Stimulated activated naive CD8-positive, alpha-beta T cell treated with anti-CD3 and anti-CD28 coated beads, Interleukin-15, Interleukin-2, amounts not matched to agents 100 ng/mL and 50 ng/mL, for 24 hours (primary cell): ENCODE results near the gene MED10.

Experiments
- H3K27ac Mint-ChIP-seq: one replicate; pipeline ENCODE4 v1.8.0; 2021; ENCODE audit warnings: mild to moderate bottlenecking, mixed read lengths
- H3K27me3 Mint-ChIP-seq: one replicate; pipeline ENCODE4 v1.8.0; 2021; ENCODE audit warnings: mixed read lengths
- H3K36me3 Mint-ChIP-seq: one replicate; pipeline ENCODE4 v1.8.0; 2021; ENCODE audit warnings: low read depth, mixed read lengths
- H3K4me1 Mint-ChIP-seq: one replicate; pipeline ENCODE4 v1.8.0; 2021; ENCODE audit warnings: low read depth, mixed read lengths
- H3K4me3 Mint-ChIP-seq: one replicate; pipeline ENCODE4 v1.8.0; 2021; ENCODE audit warnings: mild to moderate bottlenecking, mixed read lengths
- H3K9me3 Mint-ChIP-seq: one replicate; pipeline ENCODE4 v1.8.0; 2021; ENCODE audit warnings: mixed read lengths

Gene MED10

DNA sequence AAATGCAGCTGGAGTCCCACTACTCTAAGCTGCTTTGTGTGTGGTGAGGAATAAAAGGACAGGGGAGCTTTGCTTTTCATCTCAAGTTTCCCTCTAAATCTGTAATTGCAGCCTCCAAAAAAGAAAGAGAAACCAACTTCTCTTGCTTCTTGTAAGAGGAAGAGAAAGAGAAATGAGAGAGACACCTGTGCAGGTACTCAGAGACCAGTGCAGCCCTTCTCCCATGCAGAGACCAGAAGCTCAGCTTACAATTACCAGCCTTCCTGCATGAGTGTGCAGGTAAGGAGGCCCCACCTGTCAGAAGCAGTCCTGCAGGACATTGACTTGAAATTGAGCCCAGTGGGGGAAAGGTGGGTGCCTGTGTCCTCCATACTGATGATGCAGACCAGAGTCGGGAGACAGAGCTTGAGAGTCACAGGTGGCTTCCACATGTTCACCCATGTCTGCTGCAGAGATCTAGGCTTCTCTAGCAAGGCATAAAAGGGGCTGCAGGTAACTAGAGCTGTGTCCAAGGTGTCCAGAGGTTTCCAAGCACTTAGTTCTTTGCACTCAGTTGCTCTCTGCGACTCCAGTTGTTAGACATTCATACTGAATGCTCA, 15.3 kb upstream of the MED10 start:
- Mint-ChIP-seq H3K27ac (no peak overlapping the region), H3K9me3 (no peaks in the 10 kb centered on the region)

DNA sequence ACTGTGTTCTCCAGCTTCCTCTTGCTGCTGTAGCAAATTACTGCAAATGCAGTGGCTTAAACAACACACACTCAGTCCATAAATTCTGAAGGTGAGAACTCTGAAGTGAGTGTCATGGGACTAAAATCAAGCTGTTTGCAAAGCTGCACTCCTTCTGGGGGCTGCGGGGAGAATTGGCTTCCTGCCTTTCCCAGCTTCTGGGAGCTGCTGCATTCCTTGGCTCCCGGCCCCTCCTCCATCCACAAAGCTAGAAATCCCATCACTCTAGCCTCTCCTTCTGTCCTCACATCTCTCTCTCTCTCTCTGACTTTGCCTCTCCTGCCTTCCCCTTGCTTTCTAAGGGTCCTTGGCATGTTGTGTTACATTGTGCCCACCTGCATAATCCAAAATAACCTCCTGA, 14.2 kb upstream of the MED10 start:
- Mint-ChIP-seq H3K4me3 (no peak overlapping the region), H3K9me3 (no peaks in the 10 kb centered on the region), H3K4me1 (no peaks in the 10 kb centered on the region), H3K27ac (no peak overlapping the region), H3K36me3 (no peaks in the 10 kb centered on the region), H3K27me3 (peaks cover 44% of the 10 kb centered on the region)

More for the DNA sequence above, 15.3 kb upstream of the MED10 start:
- no peak overlapping the region for H3K4me3 Mint-ChIP-seq
- no peaks in the 10 kb centered on the region for H3K36me3 Mint-ChIP-seq
- H3K27me3 Mint-ChIP-seq, result peaks cover 43% of the 10 kb centered on the region
- H3K4me1 Mint-ChIP-seq, result no peaks in the 10 kb centered on the region

DNA sequence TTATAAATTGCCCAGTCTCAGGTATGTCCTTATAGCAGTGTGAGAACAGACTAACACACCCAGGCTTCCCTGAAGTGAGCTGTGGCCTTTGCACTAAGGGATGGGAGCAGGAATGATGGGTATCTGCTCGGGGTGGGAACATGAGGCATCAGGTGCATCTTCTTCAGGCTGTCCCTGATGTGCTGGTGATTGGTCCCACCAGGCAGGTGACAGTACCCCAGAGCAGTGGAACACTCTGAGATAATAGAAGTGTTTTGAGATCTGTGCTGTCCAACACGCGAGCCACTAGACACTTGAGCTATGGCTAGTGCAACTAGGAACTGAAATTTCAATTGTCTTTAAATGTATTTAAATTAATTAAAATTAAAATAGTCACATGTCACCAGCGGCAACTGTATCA, 12.8 kb upstream of the MED10 start:
- Mint-ChIP-seq H3K9me3 (no peaks in the 10 kb centered on the region), H3K27ac (no peak overlapping the region), H3K4me1 (no peaks in the 10 kb centered on the region), H3K4me3 (no peak overlapping the region), H3K27me3 (peaks cover 49% of the 10 kb centered on the region), H3K36me3 (no peaks in the 10 kb centered on the region)

GRCh38 chr5:6389946-6390530, 11.7 kb upstream of the MED10 start:
- H3K36me3 Mint-ChIP-seq, result no peaks in the 10 kb centered on the region
- no peaks in the 10 kb centered on the region for H3K4me1 Mint-ChIP-seq
- H3K9me3 Mint-ChIP-seq, result no peaks in the 10 kb centered on the region
- H3K27ac Mint-ChIP-seq, result no peak overlapping the region
- H3K27me3 Mint-ChIP-seq, result peaks cover 52% of the 10 kb centered on the region
- no peak overlapping the region for H3K4me3 Mint-ChIP-seq

- H3K27ac Mint-ChIP-seq, result no peak overlapping the region
- no peak overlapping the region for H3K4me3 Mint-ChIP-seq
- peaks cover 52% of the 10 kb centered on the region for H3K27me3 Mint-ChIP-seq
- H3K4me1 Mint-ChIP-seq, result no peaks in the 10 kb centered on the region
- H3K36me3 Mint-ChIP-seq, result no peaks in the 10 kb centered on the region
- H3K9me3 Mint-ChIP-seq, result no peaks in the 10 kb centered on the region
Measured at GRCh38 chr5:6389397-6389796, 11.1 kb upstream of the MED10 start.

DNA sequence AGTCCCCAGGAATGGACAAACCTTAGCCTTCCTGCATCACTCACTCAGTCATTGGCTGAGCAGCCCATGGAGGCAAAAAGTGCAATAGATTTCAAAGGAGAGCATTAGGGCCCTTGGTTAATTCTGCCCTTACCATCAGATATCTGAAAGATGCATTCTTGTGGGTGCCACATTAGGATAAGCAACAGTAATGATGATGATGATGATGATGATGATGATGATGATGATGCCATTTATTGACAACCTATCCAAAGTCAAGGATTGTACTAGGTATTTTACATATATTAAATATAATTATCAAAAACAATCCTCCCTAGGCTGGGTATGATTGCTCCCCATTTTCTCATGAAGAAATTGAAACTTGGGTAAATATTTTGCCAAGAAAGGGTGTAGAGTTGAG, 9.6 kb upstream of the MED10 start:
- Mint-ChIP-seq H3K36me3 (no peaks in the 10 kb centered on the region), H3K27me3 (peaks cover 49% of the 10 kb centered on the region), H3K4me1 (no peaks in the 10 kb centered on the region), H3K4me3 (no peak overlapping the region), H3K27ac (no peak overlapping the region), H3K9me3 (no peaks in the 10 kb centered on the region)

GRCh38 chr5:6386271-6386670, 7.9 kb upstream of the MED10 start:
- Mint-ChIP-seq H3K36me3 (no peaks in the 10 kb centered on the region), H3K27ac (no peak overlapping the region), H3K27me3 (peaks cover 37% of the 10 kb centered on the region), H3K9me3 (no peaks in the 10 kb centered on the region), H3K4me3 (no peak overlapping the region), H3K4me1 (no peaks in the 10 kb centered on the region)

GRCh38 chr5:6384856-6385255, 6.5 kb upstream of the MED10 start:
- Mint-ChIP-seq H3K4me3 (no peak overlapping the region), H3K36me3 (no peaks in the 10 kb centered on the region), H3K27ac (no peak overlapping the region), H3K27me3 (peaks cover 24% of the 10 kb centered on the region), H3K9me3 (no peaks in the 10 kb centered on the region), H3K4me1 (no peaks in the 10 kb centered on the region)

DNA sequence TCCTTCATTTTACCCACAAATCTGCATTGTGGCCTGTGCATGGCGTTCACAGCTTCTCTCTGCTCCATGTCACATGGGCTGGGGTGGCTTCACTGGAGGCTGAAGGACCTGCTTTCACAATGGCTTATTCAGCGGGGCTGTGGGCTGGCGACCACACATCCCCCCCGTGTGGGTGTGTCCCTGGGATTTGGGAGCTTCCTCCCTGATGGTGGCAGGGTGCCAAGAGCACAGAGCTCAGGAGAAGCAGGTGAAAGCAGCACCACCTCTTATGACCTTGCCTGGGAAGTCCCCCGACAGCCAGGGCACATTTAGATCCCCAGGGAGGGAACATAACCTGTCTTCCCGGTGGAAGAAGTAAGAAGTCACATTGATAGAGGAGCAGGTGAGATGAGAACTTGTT, 5.0 kb upstream of the MED10 start:
- Mint-ChIP-seq H3K4me1 (peaks cover 9% of the 10 kb centered on the region), H3K27ac (no peak overlapping the region), H3K27me3 (peaks cover 14% of the 10 kb centered on the region), H3K4me3 (no peak overlapping the region), H3K36me3 (no peaks in the 10 kb centered on the region), H3K9me3 (no peaks in the 10 kb centered on the region)

GRCh38 chr5:6379246-6379645, 899 bp upstream of the MED10 start:
- peaks cover 36% of the 10 kb centered on the region for H3K36me3 Mint-ChIP-seq
- no peaks in the 10 kb centered on the region for H3K9me3 Mint-ChIP-seq
- H3K27ac Mint-ChIP-seq, result peak overlapping the region; percentile 98
- peak overlapping the region; percentile 99 for H3K4me3 Mint-ChIP-seq
- no peaks in the 10 kb centered on the region for H3K27me3 Mint-ChIP-seq
- H3K4me1 Mint-ChIP-seq, result peaks cover 37% of the 10 kb centered on the region

DNA sequence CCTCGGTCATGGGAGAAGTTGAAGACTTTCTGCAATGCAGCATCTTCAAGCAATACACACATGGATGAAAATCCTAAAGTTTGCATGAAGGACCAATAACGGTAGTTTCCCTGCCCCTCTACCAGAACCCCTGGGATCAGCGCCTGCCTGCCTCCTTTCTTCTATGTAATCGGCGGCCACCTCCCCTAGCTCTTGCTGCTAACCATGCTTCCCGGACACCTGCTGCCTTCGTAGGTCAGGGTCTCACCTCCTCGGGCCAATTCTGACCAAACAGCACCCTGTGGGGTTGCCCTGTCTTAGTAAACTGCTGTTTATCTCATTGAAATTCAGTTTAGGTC, 388 bp upstream of the MED10 start:
- Mint-ChIP-seq H3K9me3 (no peaks in the 10 kb centered on the region), H3K27me3 (no peaks in the 10 kb centered on the region), H3K4me3 (peak overlapping the region; percentile 99), H3K27ac (peak overlapping the region; percentile 98), H3K4me1 (peaks cover 41% of the 10 kb centered on the region), H3K36me3 (peaks cover 41% of the 10 kb centered on the region)

DNA sequence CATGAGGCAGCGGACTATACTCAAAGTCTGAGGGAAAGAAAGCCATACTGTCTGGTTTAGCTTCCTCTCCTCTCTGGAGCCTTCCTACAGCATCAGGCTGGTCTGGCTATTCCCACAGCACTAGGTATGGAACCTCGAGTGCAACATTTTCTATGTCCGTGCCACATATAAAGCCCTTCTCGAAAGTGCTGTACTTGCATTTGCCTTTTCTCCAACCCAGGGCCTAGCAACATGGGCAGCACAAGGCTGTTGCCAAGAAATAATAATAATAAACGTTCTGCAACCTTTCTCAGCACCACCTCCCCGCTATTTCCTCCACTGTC, 804 bp downstream of the MED10 start:
- peak overlapping the region; percentile 98 for H3K27ac Mint-ChIP-seq
- H3K36me3 Mint-ChIP-seq, result peaks cover 53% of the 10 kb centered on the region
- H3K9me3 Mint-ChIP-seq, result no peaks in the 10 kb centered on the region
- peak overlapping the region; percentile 99 for H3K4me3 Mint-ChIP-seq
- no peaks in the 10 kb centered on the region for H3K27me3 Mint-ChIP-seq
- H3K4me1 Mint-ChIP-seq, result peaks cover 47% of the 10 kb centered on the region

DNA sequence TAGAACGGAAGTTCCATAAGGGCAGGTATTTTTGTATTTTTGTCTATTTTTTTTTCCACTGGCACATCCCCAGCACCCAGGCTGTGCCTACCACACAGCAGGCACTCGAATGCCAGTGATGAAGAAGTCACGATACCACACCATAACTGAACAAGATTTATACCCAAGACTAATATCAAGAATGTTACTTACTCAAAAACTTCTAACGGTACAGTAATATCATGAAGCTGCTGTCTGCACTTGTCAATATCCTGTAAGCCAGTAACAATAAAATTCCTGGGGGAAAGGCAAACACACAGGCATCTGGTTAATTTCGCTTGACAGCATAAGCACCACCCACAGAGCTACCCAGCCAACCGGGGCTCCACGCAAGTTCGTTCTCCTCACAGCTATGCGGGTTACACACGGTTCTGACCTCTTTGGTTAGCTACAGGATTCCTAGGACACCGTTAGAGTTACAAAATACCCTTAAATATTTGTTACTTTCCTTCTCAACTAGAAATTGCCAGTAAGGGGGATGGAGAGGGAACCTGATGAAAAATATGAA, 1.3 kb downstream of the MED10 start:
- Mint-ChIP-seq H3K4me3 (peak overlapping the region; percentile 99), H3K27ac (peak overlapping the region; percentile 98), H3K27me3 (no peaks in the 10 kb centered on the region), H3K4me1 (peaks cover 47% of the 10 kb centered on the region), H3K36me3 (peaks cover 58% of the 10 kb centered on the region), H3K9me3 (no peaks in the 10 kb centered on the region)

DNA sequence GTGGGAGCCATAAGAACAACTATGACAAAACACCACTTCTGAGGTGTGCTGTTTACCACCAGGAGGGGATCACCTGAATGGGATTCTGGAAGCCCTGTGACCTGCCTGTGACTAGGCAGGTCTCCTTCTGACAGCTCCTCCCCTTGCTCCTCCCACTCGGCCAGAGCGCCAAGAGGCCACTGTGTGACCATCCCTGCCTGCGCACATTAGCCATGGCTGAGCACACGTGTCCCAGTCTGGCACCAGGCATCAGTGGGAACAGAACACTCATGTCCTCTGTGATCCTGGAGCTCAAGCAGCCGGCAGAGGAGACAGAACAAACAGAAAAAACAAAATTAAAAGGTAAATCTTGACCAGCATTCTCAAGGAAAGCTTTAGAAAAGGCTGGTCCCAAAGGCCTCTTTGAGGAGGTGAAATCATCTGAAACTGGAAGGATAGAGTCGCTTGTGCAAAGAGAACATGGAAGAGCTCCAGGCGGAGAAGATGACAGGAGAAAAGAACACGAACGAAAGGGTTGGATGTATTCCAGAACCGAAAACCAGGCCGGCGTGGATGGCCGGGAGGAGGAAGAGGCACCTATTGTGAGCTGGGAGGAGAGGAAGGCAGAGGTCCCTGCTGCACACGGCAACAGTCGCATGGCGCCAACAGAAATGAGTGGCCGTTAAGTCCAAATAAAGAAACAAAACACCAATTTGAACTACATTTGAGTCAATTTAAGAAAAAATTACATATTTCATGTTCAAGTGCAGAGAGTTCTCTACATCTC, 5.1 kb downstream of the MED10 start:
- peak overlapping the region; percentile 68 for H3K27ac Mint-ChIP-seq

GRCh38 chr5:6372251-6373080, 5.9 kb downstream of the MED10 start:
- Mint-ChIP-seq H3K4me1 (peaks cover 36% of the 10 kb centered on the region), H3K27me3 (no peaks in the 10 kb centered on the region), H3K36me3 (peaks cover 72% of the 10 kb centered on the region), H3K27ac (no peak overlapping the region), H3K4me3 (no peak overlapping the region), H3K9me3 (no peaks in the 10 kb centered on the region)

More for the DNA sequence above, 5.1 kb downstream of the MED10 start:
- Mint-ChIP-seq H3K36me3 (peaks cover 74% of the 10 kb centered on the region), H3K9me3 (no peaks in the 10 kb centered on the region), H3K27me3 (no peaks in the 10 kb centered on the region), H3K4me1 (peaks cover 37% of the 10 kb centered on the region), H3K4me3 (no peak overlapping the region)
